ENCODE measurements around the gene IFI27L1.
"Not testable (repeated sequence)": the region's sequence is repeated elsewhere in the genome, so short reads cannot be mapped to it uniquely, and the experiment has no call there.

- TF ChIP-seq POLR2A (IDR thresholded peaks at IDR 0.05; ENCODE audit: low read length); GATA1 (IDR thresholded peaks at IDR 0.05; ENCODE audit: low read depth, low read length): not testable (repeated sequence)
Measured at GRCh38 chr14:94072076-94072475, 9.0 kb upstream of the IFI27L1 start.

All from erythroblast (primary cell).